ENCODE data around the gene LRRC9. TPM values are rescaled to one million over a fixed set of nuclear protein-coding genes. Genes with fewer than 3 reads are reported as not detected.

The LRRC9 gene
- total RNA-seq, 1 experiment from 2014 or later: 0.77 TPM

DNA sequence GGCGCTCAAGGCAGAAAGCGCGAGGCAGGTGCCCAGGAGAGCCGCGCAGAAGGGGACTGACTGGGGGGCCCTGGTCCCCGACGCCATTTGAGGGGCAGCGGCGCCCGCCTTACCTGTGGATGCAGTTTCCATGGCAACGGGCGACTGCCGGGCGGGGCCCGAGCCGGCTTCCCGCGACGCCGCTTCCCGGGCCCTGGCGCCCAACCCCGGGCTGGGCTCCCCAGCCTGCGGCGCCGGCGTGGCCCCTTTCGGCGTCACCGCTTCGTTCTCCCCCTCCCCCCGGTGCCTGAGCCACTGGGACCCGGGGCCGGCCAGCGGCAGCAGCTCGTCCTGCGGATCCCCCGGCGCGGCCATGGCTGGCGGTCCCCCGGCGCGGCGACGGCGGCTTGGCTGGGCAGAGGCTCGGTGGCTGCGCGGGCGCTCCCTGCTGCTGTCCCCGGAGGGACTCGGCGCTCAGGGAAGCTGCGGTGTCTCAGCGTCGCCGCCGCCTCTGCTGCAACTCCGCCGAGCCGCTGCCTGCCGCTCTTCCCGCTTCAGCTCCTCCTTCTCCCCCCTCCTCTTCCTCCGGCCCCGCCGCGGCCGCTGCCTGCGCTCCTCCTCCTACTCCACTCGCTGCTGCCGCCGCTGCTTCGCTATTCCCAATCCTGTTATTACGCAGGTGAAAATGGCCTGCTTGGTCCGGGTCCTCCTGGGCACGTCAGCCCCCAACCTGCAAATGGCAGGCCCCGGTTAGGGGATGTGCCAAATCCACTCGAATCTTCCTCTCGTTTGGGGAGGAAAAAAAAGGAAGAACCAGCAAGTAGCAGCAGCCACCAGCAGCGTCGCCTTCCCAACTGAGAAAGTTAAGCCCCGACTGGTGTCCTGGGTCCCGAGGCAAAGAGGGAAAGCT, 49.4 kb upstream of the LRRC9 start, which contains the start of gene RTN1:
TSS of gene RTN1 (minus strand) at position 500 of the 889 bp plus-strand sequence. CDS start at position 354, 146 bp downstream.
- Histone ChIP-seq H3K27ac (ENCODE audit: insufficient read length, low read depth, low read length) (no peak within 1 kb of the TSS), H4K91ac (ENCODE audit: insufficient read length, low read depth, low read length) (no peak within 1 kb of the TSS), H2BK15ac (ENCODE audit: low read depth, low read length) (no peak within 1 kb of the TSS), H3K18ac (ENCODE audit: insufficient read length, low read depth, low read length) (no peak within 1 kb of the TSS), H3K23me2 (ENCODE audit: insufficient read length, low read depth, low read length, poor library complexity, severe bottlenecking) (peaks cover 13% of the 10 kb centered on the region), H3K56ac (ENCODE audit: insufficient read length, low read depth, low read length) (no peak within 1 kb of the TSS), H3K4me2 (ENCODE audit: insufficient read depth, insufficient read length, low read length) (peak within 1 kb of the TSS; percentile 57), H4K8ac (replicated peaks; ENCODE audit: insufficient read length, low read depth, low read length) (no peak within 1 kb of the TSS), H3K14ac (ENCODE audit: insufficient read depth, low read length) (peak within 1 kb of the TSS; percentile 82; the same call in 1 of the 2 replicates), H3K23ac (ENCODE audit: insufficient read length, low read depth, low read length) (no peak within 1 kb of the TSS), H3K79me1 (ENCODE audit: insufficient read depth, low read depth, low read length, poor library complexity, severe bottlenecking) (no peaks in the 10 kb centered on the region), H4K20me1 (ENCODE audit: control insufficient read depth, insufficient read depth, insufficient read length) (no peaks in the 10 kb centered on the region), H3T11ph (ENCODE audit: low read length) (no peak within 1 kb of the TSS), H3K27me3 (ENCODE audit: insufficient read depth, low read length) (peaks cover 5% of the 10 kb centered on the region), H3K4ac (ENCODE audit: low read depth, low read length) (no peak within 1 kb of the TSS), H2BK120ac (ENCODE audit: low read depth, low read length, poor library complexity, severe bottlenecking) (no peak within 1 kb of the TSS), H4K5ac (ENCODE audit: insufficient read length, low read depth, low read length) (no peak within 1 kb of the TSS), H3K9me3 (ENCODE audit: control insufficient read depth, low read depth, low read length) (no peaks in the 10 kb centered on the region), H3K79me2 (ENCODE audit: insufficient read depth, low read length) (no peaks in the 10 kb centered on the region), H2BK12ac (ENCODE audit: insufficient read length, low read depth, low read length) (no peak within 1 kb of the TSS), H2AK5ac (ENCODE audit: insufficient read length, low read length) (no peak within 1 kb of the TSS), H3K9ac (ENCODE audit: extremely low read depth, insufficient read length, low read length) (peak within 1 kb of the TSS; percentile 12), H2BK20ac (ENCODE audit: low read depth, low read length, poor library complexity, severe bottlenecking) (no peak within 1 kb of the TSS), H2AFZ (ENCODE audit: low read length) (peak within 1 kb of the TSS; percentile 43), H3K4me1 (ENCODE audit: insufficient read depth, low read length) (no peaks in the 10 kb centered on the region), H2BK5ac (ENCODE audit: insufficient read length, low read length) (no peak within 1 kb of the TSS)
- WGBS (ENCODE audit: extremely low coverage, insufficient read length, low lambda C conversion rate): no CpG with 5 or more reads among the region's 84 CpGs
- no peaks in the 10 kb centered on the region for H3K9me3 Mint-ChIP-seq
- H3K27ac Mint-ChIP-seq: no peak within 1 kb of the TSS
- H3K4me3 Mint-ChIP-seq: peak within 1 kb of the TSS; percentile 78 to 95
- TF ChIP-seq, protein P1, sequence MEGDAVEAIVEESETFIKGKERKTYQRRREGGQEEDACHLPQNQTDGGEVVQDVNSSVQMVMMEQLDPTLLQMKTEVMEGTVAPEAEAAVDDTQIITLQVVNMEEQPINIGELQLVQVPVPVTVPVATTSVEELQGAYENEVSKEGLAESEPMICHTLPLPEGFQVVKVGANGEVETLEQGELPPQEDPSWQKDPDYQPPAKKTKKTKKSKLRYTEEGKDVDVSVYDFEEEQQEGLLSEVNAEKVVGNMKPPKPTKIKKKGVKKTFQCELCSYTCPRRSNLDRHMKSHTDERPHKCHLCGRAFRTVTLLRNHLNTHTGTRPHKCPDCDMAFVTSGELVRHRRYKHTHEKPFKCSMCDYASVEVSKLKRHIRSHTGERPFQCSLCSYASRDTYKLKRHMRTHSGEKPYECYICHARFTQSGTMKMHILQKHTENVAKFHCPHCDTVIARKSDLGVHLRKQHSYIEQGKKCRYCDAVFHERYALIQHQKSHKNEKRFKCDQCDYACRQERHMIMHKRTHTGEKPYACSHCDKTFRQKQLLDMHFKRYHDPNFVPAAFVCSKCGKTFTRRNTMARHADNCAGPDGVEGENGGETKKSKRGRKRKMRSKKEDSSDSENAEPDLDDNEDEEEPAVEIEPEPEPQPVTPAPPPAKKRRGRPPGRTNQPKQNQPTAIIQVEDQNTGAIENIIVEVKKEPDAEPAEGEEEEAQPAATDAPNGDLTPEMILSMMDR (conservative IDR thresholded peaks at IDR 0.05): no peak
- no peaks in the 10 kb centered on the region for H3K36me3 Mint-ChIP-seq (ENCODE audit: insufficient read depth in 1 of 3, low read depth in 3 of 3)
- peak; percentile 76 for DNase-seq
- H3K27me3 Mint-ChIP-seq (ENCODE audit: low read depth): peaks cover 89% of the 10 kb centered on the region
- peaks cover 11 to 12% of the 10 kb centered on the region in 2 experiments for H3K4me1 Mint-ChIP-seq
